ENCODE measurements around the gene MMP14. TPM values are rescaled to one million over a fixed set of nuclear protein-coding genes. Genes with fewer than 3 reads are reported as not detected.
A peak's percentile ranks its signal among the peaks of the same experiment; 100 is the strongest.

MMP14 gene
- total and polyA plus RNA-seq, 2 of the 13 experiments (the other 11 are each of a cell fraction or from before 2014, with no cell fraction given) = 5.2 to 9.8 TPM

- peak; percentile 76 for TF ChIP-seq HMG20B (CRISPR knock-in tag; conservative IDR thresholded peaks at IDR 0.05)
- peak; percentile 99; the same call in 1 of the 2 replicates for TF ChIP-seq ZNF383 (CRISPR knock-in tag; IDR thresholded peaks at IDR 0.05; ENCODE audit: borderline replicate concordance)
- peak; percentile 85 for TF ChIP-seq GATAD2A (CRISPR knock-in tag; IDR thresholded peaks at IDR 0.05)
- peak; percentile 87; the same call in 1 of the 2 replicates for TF ChIP-seq ZNF362 (CRISPR knock-in tag; IDR thresholded peaks at IDR 0.05; ENCODE audit: borderline replicate concordance)
- peak; percentile 53; the same call in 1 of the 2 replicates for TF ChIP-seq MAZ (IDR thresholded peaks at IDR 0.05; ENCODE audit: borderline replicate concordance, low read depth, low read length)
- peak; percentile 94 for TF ChIP-seq MAZ (CRISPR knock-in tag; IDR thresholded peaks at IDR 0.05; ENCODE audit: low read depth)
- peak; percentile 97 for TF ChIP-seq ZNF574 (CRISPR knock-in tag; IDR thresholded peaks at IDR 0.05)
- no peak for TF ChIP-seq SCMH1 (CRISPR knock-in tag; IDR thresholded peaks at IDR 0.05; ENCODE audit: borderline replicate concordance)
- TF ChIP-seq ZFP41 (CRISPR knock-in tag; IDR thresholded peaks at IDR 0.05; ENCODE audit: borderline replicate concordance) = 0 out of 2 replicates have a peak, but pooled peaks have one; percentile 4
- no peak for TF ChIP-seq ZNF75D (CRISPR knock-in tag; IDR thresholded peaks at IDR 0.05; ENCODE audit: borderline replicate concordance)
- peak; percentile 48; the same call in 1 of the 2 replicates for TF ChIP-seq NCOA2 (CRISPR knock-in tag; IDR thresholded peaks at IDR 0.05)
- no peak for TF ChIP-seq E2F5 (CRISPR knock-in tag; conservative IDR thresholded peaks at IDR 0.05)
- peak; percentile 78; the same call in 1 of the 2 replicates for TF ChIP-seq ZNF83 (CRISPR knock-in tag; IDR thresholded peaks at IDR 0.05; ENCODE audit: borderline replicate concordance)
- TF ChIP-seq BCL6 (CRISPR knock-in tag; IDR thresholded peaks at IDR 0.05) = no peak
- no peak; the same call in 1 of the 2 replicates for TF ChIP-seq IRX3 (CRISPR knock-in tag; IDR thresholded peaks at IDR 0.05; ENCODE audit: borderline replicate concordance, low read depth)
- TF ChIP-seq FOXM1 (CRISPR knock-in tag; IDR thresholded peaks at IDR 0.05) = no peak
- peak; percentile 9; the same call in 1 of the 2 replicates for TF ChIP-seq ZNF143 (CRISPR knock-in tag; IDR thresholded peaks at IDR 0.05)
- peak; percentile 76 for TF ChIP-seq ZNF230 (CRISPR knock-in tag; IDR thresholded peaks at IDR 0.05)
- TF ChIP-seq IKZF5 (CRISPR knock-in tag; IDR thresholded peaks at IDR 0.05) = peak; percentile 77; the same call in 1 of the 2 replicates
- no peak; the same call in 1 of the 2 replicates for TF ChIP-seq E2F2 (CRISPR knock-in tag; IDR thresholded peaks at IDR 0.05; ENCODE audit: borderline replicate concordance)
- no peak for TF ChIP-seq CREB1 (IDR thresholded peaks at IDR 0.05)
- TF ChIP-seq CREB1 (CRISPR knock-in tag; IDR thresholded peaks at IDR 0.05) = no peak
- no peak for TF ChIP-seq XBP1 (CRISPR knock-in tag; IDR thresholded peaks at IDR 0.05)
Measured at GRCh38 chr14:22852940-22853767, 16.8 kb downstream of the MMP14 start (continued).
